H1 (cell line): ENCODE measurements around the gene EFCAB8.

Experiments used
- ATF3 ChIP-seq: IDR thresholded peaks from 2 replicates; pipeline ENCODE4 v1.6.1; 2011; ENCODE audit warnings: low read depth, mild to moderate bottlenecking, low read length; ENCODE audit not compliant: insufficient read depth
- BRCA1 ChIP-seq: IDR thresholded peaks from 2 replicates; pipeline ENCODE4 v1.6.1; 2012; ENCODE audit warnings: low read depth, low read length, improper control_type of control experiment
- CBX8 ChIP-seq: fragments of 300-800, 300-1000 bp; sonication (generic); IDR thresholded peaks from 2 replicates; pipeline ENCODE4 v1.7.1; 2016; ENCODE audit warnings: low read depth, low read length, borderline replicate concordance
- CTCF ChIP-seq, 3 experiments: IDR thresholded peaks; 1 replicate in 2 of 3; 2 replicates in 1 of 3; pipeline versions ENCODE4 v1.5.1 to v1.6.1; 2011; ENCODE audit warnings: low read length in 3 of 3, mild to moderate bottlenecking in 3 of 3, inconsistent platforms in 2 of 3, low read depth in 1 of 3, moderate library complexity in 1 of 3; ENCODE audit not compliant: insufficient read depth in 1 of 3; ENCODE audit errors: control extremely low read depth in 1 of 3
- EP300 ChIP-seq, 2 experiments: IDR thresholded peaks; 1 replicate in 1 of 2; 2 replicates in 1 of 2; pipeline ENCODE4 v1.6.1; 2011 to 2012; ENCODE audit warnings: low read depth in 2 of 2, low read length in 2 of 2, mild to moderate bottlenecking in 2 of 2, borderline replicate concordance in 1 of 2, inconsistent platforms in 1 of 2, moderate library complexity in 1 of 2
- EZH2 ChIP-seq: fragments of 200-600 bp; sonication (generic); IDR thresholded peaks from 2 replicates; pipeline ENCODE4 v1.7.1; 2012; ENCODE audit warnings: low read depth, mild to moderate bottlenecking, moderate library complexity, low read length, inconsistent platforms; ENCODE audit not compliant: severe bottlenecking
- JUN ChIP-seq: IDR thresholded peaks from 2 replicates; pipeline ENCODE4 v1.6.1; 2011; ENCODE audit warnings: low read depth, mild to moderate bottlenecking, improper control_type of control experiment, low read length
- MAFK ChIP-seq: IDR thresholded peaks from 2 replicates; pipeline ENCODE4 v1.6.1; 2012; ENCODE audit warnings: low read depth, mild to moderate bottlenecking, improper control_type of control experiment, low read length
- MAX ChIP-seq: IDR thresholded peaks from 2 replicates; pipeline ENCODE4 v1.6.1; 2012; ENCODE audit warnings: inconsistent platforms
- NRF1 ChIP-seq: IDR thresholded peaks from 2 replicates; pipeline ENCODE4 v1.6.1; 2011; ENCODE audit warnings: mild to moderate bottlenecking, low read depth, low read length, improper control_type of control experiment
- POLR2A ChIP-seq, 2 experiments: IDR thresholded peaks; 1 replicate in 1 of 2; 2 replicates in 1 of 2; pipeline ENCODE4 v1.6.1; 2011; ENCODE audit warnings: low read depth in 2 of 2, low read length in 2 of 2, mild to moderate bottlenecking in 2 of 2; ENCODE audit errors: control extremely low read depth in 1 of 2
- SRF ChIP-seq: IDR thresholded peaks from 2 replicates; pipeline ENCODE4 v1.6.1; 2011; ENCODE audit warnings: mild to moderate bottlenecking, low read depth, low read length, moderate library complexity
- USF2 ChIP-seq: IDR thresholded peaks from 2 replicates; pipeline ENCODE4 v1.6.1; 2011; ENCODE audit warnings: low read length, improper control_type of control experiment

- no peak for TF ChIP-seq CTCF (IDR thresholded peaks at IDR 0.05; ENCODE audit: control extremely low read depth in 1 of 3, insufficient read depth in 1 of 3, low read depth in 1 of 3, low read length in 3 of 3)
- no peak for TF ChIP-seq EP300 (IDR thresholded peaks at IDR 0.05; ENCODE audit: borderline replicate concordance in 1 of 2, low read depth in 2 of 2, low read length in 2 of 2)
- TF ChIP-seq POLR2A (IDR thresholded peaks at IDR 0.05; ENCODE audit: control extremely low read depth in 1 of 2, low read depth in 2 of 2, low read length in 2 of 2), result no peak
- no peak for TF ChIP-seq USF2
- TF ChIP-seq CBX8, result no peak
- TF ChIP-seq EZH2, result no peak
- TF ChIP-seq BRCA1, result no peak
- TF ChIP-seq ATF3, result no peak
- no peak for TF ChIP-seq MAX
- no peak for TF ChIP-seq MAFK
- TF ChIP-seq SRF, result no peak
- TF ChIP-seq JUN, result no peak
- TF ChIP-seq NRF1, result no peak
Observed at GRCh38 chr20:33010674-33011449, 152.1 kb downstream of the EFCAB8 start.
